Fibroblast of upper back skin (primary cell): ENCODE results near the gene ETV6.

ENCODE experiments used
- DNase-seq: peaks from one replicate; pipeline ENCODE4 v3.0.0-alpha.2; 2013

ETV6 gene

GRCh38 chr12:11745113-11745512, 95.6 kb downstream of the ETV6 start:
- DNase-seq = no peak

DNA sequence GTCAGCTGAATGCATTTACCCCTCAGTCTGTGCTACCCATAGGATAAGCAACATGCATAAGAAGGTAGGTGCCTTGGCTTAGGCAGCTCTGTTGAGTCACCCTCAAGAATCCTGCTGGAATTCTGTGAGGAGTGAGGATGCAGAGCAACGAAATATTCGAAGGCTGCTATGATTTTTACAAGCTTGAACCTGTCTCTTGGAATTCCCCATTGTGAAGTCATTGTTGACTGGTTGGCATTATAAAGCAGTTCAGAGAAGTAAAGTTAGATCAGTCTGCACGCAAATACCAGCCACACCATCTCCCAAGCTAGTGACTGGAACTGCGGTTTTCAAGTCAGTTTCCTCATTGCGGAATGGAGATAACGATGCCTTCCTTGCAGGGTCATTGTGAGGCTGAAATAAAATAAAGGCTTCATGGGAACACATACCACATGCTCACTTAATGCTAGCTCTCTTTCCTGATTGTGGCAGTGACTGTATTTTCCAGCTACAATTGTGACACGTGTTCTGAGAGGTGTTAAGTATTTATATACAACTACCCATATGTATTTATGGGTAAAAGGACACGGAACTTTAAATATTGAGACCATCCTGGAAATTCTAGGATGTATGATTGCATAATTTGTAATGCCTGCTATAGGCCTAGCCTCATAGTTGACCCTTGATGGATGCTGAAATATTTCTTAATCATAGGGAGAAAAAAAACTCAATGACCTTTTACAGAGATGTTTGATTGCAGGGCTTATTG, 96.7 kb downstream of the ETV6 start:
- DNase-seq = peak; percentile 62

- DNase-seq = no peak
Measured at GRCh38 chr12:11746940-11747716, 97.7 kb downstream of the ETV6 start.

GRCh38 chr12:11747969-11748368, 98.5 kb downstream of the ETV6 start:
- no peak for DNase-seq

DNA sequence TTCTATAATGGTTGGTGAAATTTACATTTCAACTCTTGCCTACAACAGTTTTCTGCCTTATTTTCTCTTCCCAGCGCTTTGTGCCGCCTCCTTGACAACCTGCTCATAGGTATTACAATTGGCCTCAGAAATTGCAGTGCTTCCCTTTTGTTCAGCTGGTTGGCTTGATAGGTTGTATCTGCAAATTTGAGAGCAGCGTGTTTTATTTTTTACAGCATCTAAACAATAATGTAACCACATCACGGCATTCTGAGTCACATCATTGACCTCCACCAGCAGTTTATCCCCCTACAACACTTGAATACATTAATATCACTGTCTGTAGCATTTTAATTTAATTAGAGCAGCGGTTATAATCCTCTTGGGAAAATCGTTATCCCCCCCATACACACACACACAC, 99.4 kb downstream of the ETV6 start:
- no peak for DNase-seq

- no peak for DNase-seq
Measured at GRCh38 chr12:11749943-11750690, 100.6 kb downstream of the ETV6 start.

GRCh38 chr12:11752403-11753149, 103.1 kb downstream of the ETV6 start:
- no peak for DNase-seq

DNA sequence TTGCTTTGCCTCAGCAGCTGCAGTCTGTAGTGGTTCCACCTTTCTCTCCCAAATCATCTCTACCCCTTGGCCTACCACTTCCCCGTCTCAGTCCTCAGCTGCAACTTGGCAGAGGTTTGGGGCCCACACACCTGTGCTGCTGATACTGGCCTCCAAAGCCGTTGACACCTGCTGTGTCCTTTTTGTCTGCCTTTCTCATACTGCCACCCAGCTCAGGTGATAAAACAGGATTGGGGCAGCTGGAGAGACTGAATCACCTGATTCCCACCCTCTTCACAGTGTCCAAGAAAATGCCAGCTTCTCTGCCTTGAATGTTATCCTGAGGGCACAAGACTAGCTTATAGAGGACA, 103.7 kb downstream of the ETV6 start:
- DNase-seq = no peak

DNA sequence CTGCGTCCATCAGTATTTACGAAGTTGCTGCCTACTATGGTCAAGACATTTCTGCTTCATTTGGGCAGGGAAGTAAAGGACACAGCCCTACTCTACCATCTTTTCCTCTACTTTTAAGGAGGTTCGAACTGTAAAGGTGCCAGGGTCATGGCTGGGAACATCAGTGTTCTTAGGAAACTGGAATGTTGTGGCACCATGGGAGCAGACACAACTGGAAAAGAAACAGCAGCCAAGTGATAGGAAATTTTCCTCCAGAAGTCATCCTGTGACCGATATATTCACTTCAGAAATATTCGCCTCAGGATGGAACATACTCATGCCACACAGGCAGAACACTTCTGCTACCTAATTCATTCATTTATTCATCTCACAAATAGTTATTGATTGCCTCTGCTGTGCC, 104.4 kb downstream of the ETV6 start:
- no peak for DNase-seq

DNA sequence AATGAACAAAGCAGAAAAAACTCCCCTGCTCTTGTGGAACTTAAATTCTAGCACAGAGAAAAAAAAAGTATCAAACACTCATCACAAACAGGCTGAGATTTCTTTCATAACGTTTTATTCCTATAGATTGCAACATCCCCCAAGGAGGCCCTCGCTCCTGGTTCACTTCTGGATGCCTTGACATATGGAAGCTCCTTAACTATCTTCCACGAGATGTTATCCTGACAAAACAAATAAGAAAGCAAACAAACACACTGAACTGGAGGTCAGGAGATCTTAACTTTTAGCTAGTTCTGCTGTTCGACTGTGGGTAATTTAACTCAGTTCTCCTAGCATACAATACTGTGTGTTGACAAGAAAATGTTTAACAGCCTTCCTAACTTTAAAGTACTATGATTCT, 104.8 kb downstream of the ETV6 start:
- no peak for DNase-seq

- peak; percentile 83 for DNase-seq
Measured at GRCh38 chr12:11755302-11755930, 105.9 kb downstream of the ETV6 start.

DNA sequence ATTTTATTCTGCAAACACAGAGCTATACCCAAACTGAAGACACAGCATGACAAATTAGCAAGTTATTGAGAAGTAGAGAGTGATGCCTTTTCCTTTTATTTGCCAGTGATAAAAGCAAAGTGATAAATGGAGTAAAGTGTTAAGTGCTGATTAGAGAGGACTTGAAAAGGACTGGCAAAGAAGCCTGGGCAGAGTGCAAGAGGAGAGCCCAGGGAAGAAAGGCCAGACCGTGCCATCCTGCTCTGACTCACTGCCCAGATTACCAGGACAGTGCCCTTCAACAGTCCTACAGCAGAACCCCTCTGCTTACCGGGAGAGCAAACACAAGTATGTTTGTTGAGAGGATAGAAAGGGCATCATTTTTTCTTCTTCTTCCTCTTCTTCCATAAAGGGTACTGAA, 106.5 kb downstream of the ETV6 start:
- DNase-seq = no peak

DNA sequence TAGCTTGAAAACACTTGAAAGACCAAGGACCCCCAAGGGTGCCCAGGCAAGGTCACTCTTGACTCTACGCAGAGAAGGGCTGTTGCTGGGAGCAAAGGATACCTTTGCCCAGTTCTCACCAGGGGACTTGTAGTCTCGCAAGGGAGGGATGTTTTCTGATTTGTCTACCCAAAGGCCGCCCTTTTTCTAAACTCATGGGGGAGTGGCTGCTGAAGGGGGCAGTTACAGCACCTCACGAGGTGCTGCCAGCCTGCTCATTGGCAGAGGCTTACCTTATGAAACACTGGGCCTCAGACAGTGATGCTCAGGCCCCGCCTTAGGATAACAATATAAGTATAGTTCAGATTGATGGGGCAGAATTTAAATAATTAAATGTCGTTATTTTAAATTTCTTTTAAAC, 107.0 kb downstream of the ETV6 start:
- no peak for DNase-seq

GRCh38 chr12:11757095-11757494, 107.6 kb downstream of the ETV6 start:
- DNase-seq = no peak

GRCh38 chr12:11757531-11757930, 108.1 kb downstream of the ETV6 start:
- DNase-seq = no peak

- DNase-seq = no peak
Measured at GRCh38 chr12:11758087-11758486, 108.6 kb downstream of the ETV6 start.

- peak; percentile 50 for DNase-seq
Measured at GRCh38 chr12:11758510-11759493, 109.3 kb downstream of the ETV6 start.

- no peak for DNase-seq
Measured at GRCh38 chr12:11759494-11759878, 110.0 kb downstream of the ETV6 start.

DNA sequence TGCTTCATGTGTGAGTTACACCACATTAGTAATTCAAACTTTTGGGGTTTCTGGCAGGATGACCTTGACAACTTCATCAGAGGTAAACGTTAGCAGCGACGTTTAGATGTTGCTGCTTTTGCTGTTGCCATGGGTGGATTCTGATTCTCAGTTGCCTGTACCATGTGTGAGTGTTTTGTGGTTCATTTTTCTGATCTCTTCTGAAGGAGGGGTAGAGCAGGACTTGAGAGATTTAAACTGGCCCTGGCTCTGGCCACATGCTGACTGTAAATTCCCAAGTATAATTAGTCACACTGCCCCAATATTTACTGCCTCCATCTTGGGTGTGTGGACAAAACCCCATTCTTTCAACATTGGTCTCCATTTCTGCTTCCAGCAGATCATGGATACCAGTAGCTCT, 110.4 kb downstream of the ETV6 start:
- DNase-seq = no peak

DNA sequence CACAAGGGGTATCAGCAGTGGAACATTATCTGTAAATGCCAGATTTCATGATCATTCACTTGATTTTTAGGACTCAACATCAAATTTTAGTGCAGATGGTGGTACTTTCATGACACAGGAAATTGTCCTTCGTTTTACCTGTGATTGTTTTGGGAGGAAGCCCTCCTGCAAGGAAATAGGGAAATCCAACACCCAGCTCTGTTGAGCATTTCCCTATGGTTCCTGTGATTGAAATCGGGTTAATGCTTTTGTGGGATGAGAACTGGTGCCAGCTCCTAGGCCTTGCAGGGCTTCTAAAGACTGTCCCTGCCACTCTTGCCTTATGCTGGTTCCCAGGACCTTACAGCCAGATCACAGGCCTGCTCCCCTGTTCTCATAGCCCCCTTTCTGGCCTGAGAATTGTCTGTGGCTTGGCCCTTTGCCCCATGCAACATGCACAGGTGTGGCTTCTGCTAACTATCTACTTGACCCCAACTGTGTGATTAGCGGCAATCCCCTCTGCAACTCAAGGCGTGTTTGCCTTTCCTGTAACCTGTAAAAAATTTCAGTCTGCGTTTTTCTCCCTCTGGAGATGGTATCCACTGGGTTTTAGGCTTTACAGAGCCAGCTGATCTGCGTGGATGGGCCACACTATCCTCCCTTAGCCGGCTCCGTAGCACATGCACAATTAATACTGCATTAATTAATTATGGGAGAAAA, 112.5 kb downstream of the ETV6 start:
- DNase-seq = no peak
